Fibroblast of villous mesenchyme (primary cell): ENCODE data around the gene FAM13A. TPM values are rescaled to one million over a fixed set of nuclear protein-coding genes. Genes with fewer than 3 reads are reported as not detected.
"Not testable (repeated sequence)": the region's sequence is repeated elsewhere in the genome, so short reads cannot be mapped to it uniquely, and the experiment has no call there.

Experiments used
- DNase-seq: peaks from one replicate; pipeline ENCODE4 v3.0.0-alpha.2; 2010; ENCODE audit warnings: low read depth
- H3K4me3 ChIP-seq: 2 replicates; pipeline ENCODE4 v1.5.1; 2011; ENCODE audit warnings: low read depth, mild to moderate bottlenecking, low read length
- total RNA-seq: library from RNA; depleted of rRNA; stranded (reverse); fragments of >200 nt; gene quantifications from 2 replicates; pipeline ENCODE4 v1.2.3, GENCODE V29; 2012
- TF ChIP-seq, protein P1 (sequence below): IDR thresholded peaks from 2 replicates; pipeline ENCODE4 v1.5.1; 2012; ENCODE audit warnings: low read depth, mild to moderate bottlenecking, low read length; ENCODE audit not compliant: insufficient read depth

FAM13A gene
- total RNA-seq, 1 donor, result 34.1 TPM

DNA sequence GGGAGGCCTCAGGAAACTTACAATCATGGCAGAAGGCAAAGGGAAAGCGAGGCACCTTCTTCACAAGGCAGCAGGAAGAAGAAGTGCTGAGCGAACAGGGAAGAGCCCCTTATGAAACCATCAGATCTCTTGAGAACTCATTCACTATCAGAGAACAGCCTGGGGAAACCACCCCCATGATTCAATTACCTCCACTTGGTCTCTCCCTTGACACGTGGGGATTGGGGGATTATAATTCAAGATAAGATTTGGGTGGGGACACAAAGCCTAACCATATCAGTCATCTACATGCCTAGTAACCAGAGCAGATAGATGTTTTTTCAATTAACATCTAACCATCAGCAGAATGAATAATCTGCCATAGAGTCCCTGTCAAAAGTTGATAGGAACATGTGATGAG is 30.4 kb downstream of the FAM13A start:
- DNase-seq, result no peak
- no peak overlapping the region for H3K4me3 ChIP-seq
- TF ChIP-seq, protein P1, sequence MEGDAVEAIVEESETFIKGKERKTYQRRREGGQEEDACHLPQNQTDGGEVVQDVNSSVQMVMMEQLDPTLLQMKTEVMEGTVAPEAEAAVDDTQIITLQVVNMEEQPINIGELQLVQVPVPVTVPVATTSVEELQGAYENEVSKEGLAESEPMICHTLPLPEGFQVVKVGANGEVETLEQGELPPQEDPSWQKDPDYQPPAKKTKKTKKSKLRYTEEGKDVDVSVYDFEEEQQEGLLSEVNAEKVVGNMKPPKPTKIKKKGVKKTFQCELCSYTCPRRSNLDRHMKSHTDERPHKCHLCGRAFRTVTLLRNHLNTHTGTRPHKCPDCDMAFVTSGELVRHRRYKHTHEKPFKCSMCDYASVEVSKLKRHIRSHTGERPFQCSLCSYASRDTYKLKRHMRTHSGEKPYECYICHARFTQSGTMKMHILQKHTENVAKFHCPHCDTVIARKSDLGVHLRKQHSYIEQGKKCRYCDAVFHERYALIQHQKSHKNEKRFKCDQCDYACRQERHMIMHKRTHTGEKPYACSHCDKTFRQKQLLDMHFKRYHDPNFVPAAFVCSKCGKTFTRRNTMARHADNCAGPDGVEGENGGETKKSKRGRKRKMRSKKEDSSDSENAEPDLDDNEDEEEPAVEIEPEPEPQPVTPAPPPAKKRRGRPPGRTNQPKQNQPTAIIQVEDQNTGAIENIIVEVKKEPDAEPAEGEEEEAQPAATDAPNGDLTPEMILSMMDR, result no peak

DNA sequence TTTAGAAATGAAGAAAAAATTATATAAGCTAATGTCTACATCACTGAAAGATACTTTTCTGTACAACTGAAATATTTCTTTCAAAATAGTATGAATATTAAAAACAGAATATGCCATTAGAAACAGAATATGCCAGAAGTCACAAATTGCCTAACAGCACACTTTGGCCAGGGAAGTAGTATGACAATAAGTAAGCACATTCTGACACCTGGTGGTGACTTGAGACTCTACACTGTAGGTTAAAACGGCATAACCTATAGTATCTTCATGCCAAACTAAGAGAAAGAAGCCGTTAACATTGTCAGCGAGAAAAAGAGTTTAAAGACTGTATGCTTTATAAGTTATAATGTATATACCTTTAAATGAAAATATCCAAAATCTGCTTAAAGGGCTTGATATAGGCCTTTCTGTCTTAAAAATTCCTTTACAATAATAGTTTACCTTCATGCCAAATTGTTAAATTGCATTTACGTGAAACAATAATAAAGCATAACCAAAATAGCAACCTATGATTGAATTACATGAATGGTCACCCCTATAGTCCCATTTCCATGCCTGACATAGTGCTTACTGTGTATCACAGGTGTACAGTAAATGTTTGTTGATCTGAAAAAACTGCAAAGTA is 32.8 kb downstream of the FAM13A start:
- TF ChIP-seq, protein P1, result peak; percentile 81
- peak; percentile 84 for DNase-seq
- H3K4me3 ChIP-seq, result no peak overlapping the region

DNA sequence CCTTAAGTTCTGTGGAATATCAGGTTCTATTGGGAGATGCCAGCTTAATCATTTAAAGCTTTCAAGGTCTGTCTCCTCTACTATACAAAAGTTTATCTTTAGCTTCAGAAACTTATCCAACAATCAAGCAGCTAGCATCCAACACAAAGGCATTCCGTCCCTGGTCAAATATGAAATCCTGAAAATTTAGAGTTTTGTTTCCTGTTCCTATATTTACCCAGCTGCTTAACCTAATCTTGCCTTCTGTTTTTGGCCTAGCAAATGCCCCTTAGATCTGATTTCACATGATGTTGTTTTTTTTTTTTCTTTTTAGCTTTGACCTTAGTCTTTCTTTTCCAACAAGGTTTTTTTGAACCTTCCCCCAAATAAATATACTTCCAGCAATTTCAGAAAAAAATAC is 33.8 kb downstream of the FAM13A start:
- H3K4me3 ChIP-seq, result no peak overlapping the region
- DNase-seq, result no peak
- TF ChIP-seq, protein P1, result no peak

DNA sequence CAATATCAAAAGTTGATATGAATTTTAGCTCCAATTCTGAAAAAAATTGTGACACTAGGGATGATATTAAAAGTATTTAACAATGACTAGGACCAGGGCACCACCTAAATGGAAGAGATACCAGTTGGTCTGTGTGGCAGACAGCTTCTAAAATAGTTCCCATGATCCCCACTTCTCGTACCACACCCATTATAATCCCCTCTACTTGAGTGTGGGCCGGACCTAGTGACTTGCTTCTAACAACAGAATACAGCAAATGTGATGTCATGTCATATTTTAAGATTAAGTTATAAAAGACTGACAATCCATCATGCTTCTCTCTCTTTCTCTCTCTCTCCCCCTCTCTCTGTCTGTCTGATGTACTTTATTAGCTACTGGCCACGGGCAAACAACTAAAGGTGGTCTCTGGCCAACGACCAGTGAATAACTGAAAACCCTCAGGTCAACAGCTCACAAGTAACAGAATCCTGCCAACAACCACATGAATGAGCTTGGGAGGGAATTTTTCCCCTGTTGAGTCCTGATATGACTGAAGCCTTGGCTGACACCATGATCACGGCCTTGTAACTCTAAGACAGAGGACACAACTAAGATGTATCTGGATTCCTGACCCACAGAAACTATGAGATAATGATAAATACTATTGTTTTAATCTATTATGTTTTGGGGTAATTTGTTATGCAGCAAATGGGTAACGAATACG is 34.4 kb downstream of the FAM13A start:
- TF ChIP-seq, protein P1, result no peak

DNA sequence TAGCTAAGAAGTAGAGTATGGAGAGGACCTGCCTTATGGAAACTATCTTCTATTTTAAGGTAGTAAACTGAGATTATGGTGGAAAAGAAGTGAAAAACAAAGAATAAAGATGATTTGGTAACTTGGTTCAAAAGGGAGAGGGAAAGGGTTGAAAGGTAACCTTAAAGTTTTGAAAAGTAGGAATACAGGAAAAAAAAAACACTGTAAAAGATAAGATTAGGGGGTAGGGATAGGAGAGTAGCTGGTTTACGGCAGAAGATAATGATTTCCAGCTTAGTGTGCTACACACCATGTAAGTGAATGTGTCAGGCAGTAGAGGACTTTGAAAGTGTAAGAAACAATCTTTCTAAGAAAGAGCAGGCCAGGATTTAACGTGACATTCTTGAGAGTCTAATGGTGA is 35.3 kb downstream of the FAM13A start:
- no peak overlapping the region for H3K4me3 ChIP-seq
- DNase-seq, result no peak
- TF ChIP-seq, protein P1, result no peak

More for the DNA sequence above, 34.4 kb downstream of the FAM13A start:
- no peak for DNase-seq
- H3K4me3 ChIP-seq, result no peak overlapping the region

DNA sequence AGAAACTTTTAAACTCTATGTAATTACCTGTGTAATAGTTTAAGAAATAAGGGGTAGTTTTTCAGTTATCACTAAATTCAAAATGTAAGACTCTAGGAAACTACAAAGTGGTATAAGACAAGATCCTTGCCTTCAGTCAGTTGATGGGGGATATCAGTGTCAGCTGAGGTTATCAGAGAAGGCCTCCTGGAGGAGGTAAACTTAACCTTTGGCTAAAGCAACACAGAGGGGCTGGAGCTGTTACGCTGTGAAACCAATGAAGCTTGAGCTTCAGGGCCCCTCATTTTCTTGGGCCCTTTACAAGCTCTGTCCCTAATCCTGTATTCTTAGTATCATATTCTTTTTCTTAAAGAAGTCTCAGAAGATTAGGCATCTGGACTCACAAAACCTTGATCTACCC is 35.9 kb downstream of the FAM13A start:
- TF ChIP-seq, protein P1, result no peak
- no peak for DNase-seq
- no peak overlapping the region for H3K4me3 ChIP-seq

DNA sequence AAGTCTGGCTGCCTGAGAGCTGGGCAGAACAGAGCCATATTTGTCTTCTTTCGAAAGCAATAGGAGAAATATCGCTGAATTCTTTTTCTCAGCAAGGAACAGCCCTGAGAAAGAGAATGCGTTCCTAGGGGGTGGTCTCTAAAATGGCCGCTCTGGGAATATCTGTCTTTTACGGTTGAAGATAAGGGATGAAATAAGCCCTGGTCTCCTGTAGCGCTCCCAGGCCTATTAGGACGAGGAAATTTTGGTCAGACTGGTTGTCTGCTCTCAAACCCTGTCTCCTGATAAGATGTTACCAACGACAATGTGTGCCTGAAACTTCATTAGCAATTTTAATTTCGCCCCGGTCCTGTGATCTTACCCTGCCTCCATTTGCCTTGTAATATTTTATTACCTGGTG is 42.1 kb downstream of the FAM13A start:
- not testable (repeated sequence) for DNase-seq, H3K4me3 ChIP-seq
